ENCODE data around the gene BACH2. TPM values are rescaled to one million over a fixed set of nuclear protein-coding genes. Genes with fewer than 3 reads are reported as not detected.

BACH2 gene
- total and polyA plus RNA-seq, 10 of the 15 experiments (the other 5 are each of a cell fraction or from before 2014, with no cell fraction given) = 0.03 to 0.28 (median 0.04) TPM; not detected in 3

DNA sequence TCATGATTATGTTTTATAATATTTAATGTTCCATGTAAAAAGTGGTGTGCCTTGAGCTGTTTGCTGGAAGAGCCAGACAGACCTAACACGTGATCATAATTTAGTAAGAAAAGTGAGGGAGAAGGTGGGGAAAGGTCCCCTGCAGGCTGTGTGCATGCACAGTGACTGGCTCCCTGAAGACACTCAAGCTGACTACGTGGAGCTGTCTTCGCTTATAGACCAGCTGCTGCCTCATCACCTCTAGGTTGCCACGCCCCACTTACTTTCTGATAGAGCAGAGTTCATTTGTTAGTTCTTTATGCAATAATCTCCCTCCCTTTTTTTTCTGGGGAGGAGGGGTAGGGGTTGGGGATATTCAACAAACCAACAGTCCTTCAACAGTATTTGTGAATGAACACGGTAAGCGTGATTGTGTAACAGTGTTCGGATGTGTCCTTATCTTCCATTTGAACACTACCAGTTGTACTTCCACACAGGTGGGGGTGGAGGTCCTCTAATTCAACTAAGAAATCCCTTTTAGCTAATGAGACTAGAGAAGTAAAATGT, 157.3 kb downstream of the BACH2 start (continued):
- TF ChIP-seq PAX8 (IDR thresholded peaks at IDR 0.05) = no peak

GRCh38 chr6:90136837-90137568, 159.6 kb downstream of the BACH2 start:
- POLR2A ChIA-PET = no interaction called here
- intact Hi-C loops (cut with micrococcal nuclease; ENCODE audit: unreplicated experiment) (no loop called here), in situ Hi-C loops (cut with MboI) (no loop called here)
- CTCF ChIA-PET = no interaction called here
- no peak overlapping the region for H2AFZ ChIP-seq (ENCODE audit: control insufficient read depth, low read depth, low read length)
- no peaks in the 10 kb centered on the region; a peak in 2 of 4 replicates for H3K27me3 ChIP-seq (replicated peaks in 1 of 2; ENCODE audit: control insufficient read depth in 2 of 2, insufficient read depth in 2 of 2, low read length in 1 of 2)
- no peaks in the 10 kb centered on the region for H3K36me3 ChIP-seq (ENCODE audit: control insufficient read depth in 2 of 2, insufficient read depth in 2 of 2, low read length in 1 of 2)
- no peaks in the 10 kb centered on the region for H3K9me3 ChIP-seq (replicated peaks; ENCODE audit: control insufficient read depth, insufficient read depth, low read length)
- no peak for TF ChIP-seq TCF3 (IDR thresholded peaks at IDR 0.05; ENCODE audit: borderline replicate concordance, insufficient read depth, low read depth, low read length)
- no peak for TF ChIP-seq SMC3 (IDR thresholded peaks at IDR 0.05; ENCODE audit: borderline replicate concordance, low read length)
- TF ChIP-seq NBN (IDR thresholded peaks at IDR 0.05) = no peak
- TF ChIP-seq ZSCAN29 (IDR thresholded peaks at IDR 0.05) = no peak
- no peak for TF ChIP-seq TCF12 (IDR thresholded peaks at IDR 0.05; ENCODE audit: low read depth, low read length)
- no peak for TF ChIP-seq ZNF217 (IDR thresholded peaks at IDR 0.05)
- no peak for TF ChIP-seq JUNB (IDR thresholded peaks at IDR 0.05)
- no peak for TF ChIP-seq CBX3 (IDR thresholded peaks at IDR 0.05; ENCODE audit: borderline replicate concordance, low read depth)
- TF ChIP-seq BACH1 (IDR thresholded peaks at IDR 0.05; ENCODE audit: borderline replicate concordance) = no peak
- TF ChIP-seq IKZF2 (IDR thresholded peaks at IDR 0.05) = no peak
- TF ChIP-seq NR2C1 (IDR thresholded peaks at IDR 0.05) = no peak
- no peak for TF ChIP-seq FOXM1 (IDR thresholded peaks at IDR 0.05; ENCODE audit: low read depth, low read length)
- RAD21 ChIA-PET (ENCODE audit: unreplicated experiment) = no interaction called here
- H3K79me2 ChIP-seq (ENCODE audit: control insufficient read depth, insufficient read depth, low read length) = no peaks in the 10 kb centered on the region
- DNase-seq (ENCODE audit: low read depth, low spot score) = no peak
- no peak overlapping the region for H3K4me3 ChIP-seq
- no peak overlapping the region for H3K9ac ChIP-seq (ENCODE audit: control insufficient read depth, insufficient read depth, low read length)
- no peaks in the 10 kb centered on the region for H3K4me1 ChIP-seq (ENCODE audit: control insufficient read depth, insufficient read depth, low read length)
- 44% methylated on average over 2 of the region's 2 CpGs for WGBS (ENCODE audit: insufficient coverage, insufficient replicate concordance, low lambda C conversion rate, missing lambda C conversion rate)
- no TSS peak for BruUV-seq (replicated peaks)
- H4K20me1 ChIP-seq (ENCODE audit: control insufficient read depth, insufficient read depth) = no peaks in the 10 kb centered on the region
- FAIRE-seq = no peak
- no peak overlapping the region for H3K27ac ChIP-seq (ENCODE audit: control insufficient read depth, insufficient read depth)
- no peak overlapping the region for H3K4me2 ChIP-seq (ENCODE audit: control insufficient read depth, insufficient read depth)
- SMC1A ChIA-PET (ENCODE audit: uncharacterized antibody, unreplicated experiment) = no interaction called here
- ATAC-seq = no peak
